ENCODE results near the gene CTBP1.

- no peak for TF ChIP-seq EZH2 (IDR thresholded peaks at IDR 0.05; ENCODE audit: low read length, unreplicated experiment)
- TF ChIP-seq CTCF (conservative IDR thresholded peaks at IDR 0.05; ENCODE audit: low read depth, low read length) = no peak
- no peak for TF ChIP-seq EZH2phosphoT487 (IDR thresholded peaks at IDR 0.05; ENCODE audit: borderline replicate concordance, low read length)
Observed at GRCh38 chr4:1271686-1272085, 22.8 kb upstream of the CTBP1 start.

Measured in PC-3 (cell line).